ENCODE results near the gene KLF16. TPM values are rescaled to one million over a fixed set of nuclear protein-coding genes. Genes with fewer than 3 reads are reported as not detected.

Gene KLF16
- total and polyA plus RNA-seq, 10 of the 15 experiments (the other 5 are each of a cell fraction or from before 2014, with no cell fraction given): 0.03 to 41.2 (median 2.6) TPM

DNA sequence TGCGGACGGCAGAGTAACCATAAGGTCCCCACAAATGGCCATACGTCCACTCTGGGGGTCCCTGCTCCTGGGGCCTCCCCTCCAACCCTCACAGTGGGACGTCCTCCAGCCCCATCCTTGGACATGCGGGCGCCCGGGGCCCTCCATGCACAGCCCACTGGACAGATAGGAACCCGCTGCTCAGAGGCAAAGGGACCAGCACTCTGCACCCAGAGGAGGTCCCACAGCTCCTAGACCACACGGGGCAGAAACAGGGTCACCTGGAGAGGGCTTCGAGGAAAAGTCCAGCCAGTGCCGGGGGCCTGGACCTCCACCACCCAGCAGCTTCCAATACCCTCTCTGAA, 26.2 kb downstream of the KLF16 start:
- Histone ChIP-seq H4K20me1 (ENCODE audit: control insufficient read depth, insufficient read depth) (peaks cover 8% of the 10 kb centered on the region), H3K9ac (ENCODE audit: control insufficient read depth, insufficient read depth, low read length) (no peak overlapping the region), H3K27me3 (replicated peaks in 1 of 2; ENCODE audit: control insufficient read depth in 2 of 2, insufficient read depth in 2 of 2, low read length in 1 of 2) (no peaks in the 10 kb centered on the region), H3K4me1 (ENCODE audit: control insufficient read depth, insufficient read depth, low read length) (no peaks in the 10 kb centered on the region), H3K36me3 (ENCODE audit: control insufficient read depth in 2 of 2, insufficient read depth in 2 of 2, low read length in 1 of 2) (no peaks in the 10 kb centered on the region; a peak in 2 of 4 replicates), H3K9me3 (replicated peaks; ENCODE audit: control insufficient read depth, insufficient read depth, low read length) (no peaks in the 10 kb centered on the region), H2AFZ (ENCODE audit: control insufficient read depth, low read depth, low read length) (no peak overlapping the region), H3K4me3 (no peak overlapping the region), H3K79me2 (ENCODE audit: control insufficient read depth, insufficient read depth, low read length) (peaks cover 27% of the 10 kb centered on the region), H3K27ac (ENCODE audit: control insufficient read depth, insufficient read depth) (no peak overlapping the region), H3K4me2 (ENCODE audit: control insufficient read depth, insufficient read depth) (no peak overlapping the region)
- ChIA-PET CTCF (interaction anchor here (0.8 to 4.2 kb wide), 8 partner anchors 8 to 479 kb away, joined by 3 to 27 read pairs (median 4); partner anchors contain the start of gene REXO1), POLR2A (interaction anchor here (0.6 kb wide), 1 partner anchor 11 kb away, joined by 4 read pairs; no protein-coding TSS in a partner anchor), RAD21 (ENCODE audit: unreplicated experiment) (interaction anchor here (1.2 kb wide), 1 partner anchor 23 kb away, joined by 3 read pairs; no protein-coding TSS in a partner anchor), SMC1A (ENCODE audit: uncharacterized antibody, unreplicated experiment) (interaction anchor here (0.8 to 1.1 kb wide), 3 partner anchors 10 to 74 kb away, joined by 3 read pairs; no protein-coding TSS in a partner anchor)
- ATAC-seq (no peak; the same call in 2 of the 3 replicates), DNase-seq (ENCODE audit: low read depth, low spot score) (no peak), FAIRE-seq (no peak)
- in situ Hi-C loops (cut with MboI): no loop called here
- 63% methylated on average over 11 of the region's 11 CpGs for WGBS (ENCODE audit: insufficient coverage, insufficient replicate concordance, low lambda C conversion rate, missing lambda C conversion rate)
- intact Hi-C loops (cut with micrococcal nuclease; ENCODE audit: unreplicated experiment): no loop called here
- no TSS peak for BruUV-seq (replicated peaks)
- TF ChIP-seq STAT1 (conservative IDR thresholded peaks at IDR 0.05): no peak
- TF ChIP-seq SMARCA5 (IDR thresholded peaks at IDR 0.05): no peak
- no peak for TF ChIP-seq CBFB (IDR thresholded peaks at IDR 0.05; ENCODE audit: low read depth)
- no peak for TF ChIP-seq SUZ12 (IDR thresholded peaks at IDR 0.05; ENCODE audit: unreplicated experiment)
- TF ChIP-seq SMC3 (IDR thresholded peaks at IDR 0.05; ENCODE audit: borderline replicate concordance, low read length): no peak
- TF ChIP-seq HDGF (IDR thresholded peaks at IDR 0.05): no peak
- no peak for TF ChIP-seq PAX8 (IDR thresholded peaks at IDR 0.05)
- no peak for TF ChIP-seq RAD21 (IDR thresholded peaks at IDR 0.05; ENCODE audit: insufficient read depth, low read depth, low read length)
- TF ChIP-seq ZBED1 (IDR thresholded peaks at IDR 0.05; ENCODE audit: borderline replicate concordance): no peak
- no peak for TF ChIP-seq BMI1 (IDR thresholded peaks at IDR 0.05; ENCODE audit: borderline replicate concordance)
- TF ChIP-seq NRF1 (conservative IDR thresholded peaks at IDR 0.05; ENCODE audit: low read depth, low read length): no peak
- no peak for TF ChIP-seq BRCA1 (IDR thresholded peaks at IDR 0.05; ENCODE audit: low read depth, low read length)
- TF ChIP-seq ZNF217 (IDR thresholded peaks at IDR 0.05): no peak
- no peak for TF ChIP-seq NBN (IDR thresholded peaks at IDR 0.05)
- TF ChIP-seq IRF3 (IDR thresholded peaks at IDR 0.05): no peak
- TF ChIP-seq CREB1 (IDR thresholded peaks at IDR 0.05; ENCODE audit: low read depth): no peak
